NB4 (cell line): ENCODE results near the gene OLIG1.

ENCODE experiments used
- MYC ChIP-seq: IDR thresholded peaks from 2 replicates; pipeline ENCODE4 v1.6.1; 2011; ENCODE audit warnings: low read depth, low read length
- POLR2A ChIP-seq: IDR thresholded peaks from 2 replicates; pipeline ENCODE4 v1.6.1; 2011; ENCODE audit warnings: mild to moderate bottlenecking; ENCODE audit not compliant: insufficient read length; ENCODE audit errors: extremely low read depth
- TF ChIP-seq, protein P1 (sequence below): IDR thresholded peaks from one replicate; pipeline ENCODE4 v1.5.1; 2012; ENCODE audit warnings: low read depth, low read length
- TF ChIP-seq, protein P2 (sequence below): IDR thresholded peaks from 2 replicates; pipeline ENCODE4 v1.6.1; 2011; ENCODE audit warnings: low read depth, low read length

DNA sequence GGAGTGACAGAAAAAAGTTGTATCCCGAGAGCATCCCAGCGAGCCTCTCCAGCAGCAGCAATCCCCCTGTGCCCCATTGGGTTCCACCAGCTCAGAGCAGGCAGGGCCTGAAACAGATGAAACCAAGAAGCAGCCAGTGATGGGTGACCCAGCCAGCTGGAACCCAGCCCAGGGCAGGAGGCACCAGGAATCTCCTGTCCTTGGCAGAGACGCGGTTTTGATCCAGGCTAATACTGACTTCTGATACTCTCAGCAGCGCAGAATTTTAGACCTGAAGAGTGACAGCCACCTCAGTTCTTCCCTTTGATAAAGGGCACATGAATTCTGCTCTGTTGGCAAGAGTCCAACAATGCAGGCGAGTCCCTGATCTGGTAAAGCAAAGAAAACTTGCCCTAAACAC lies 11.4 kb upstream of the OLIG1 start:
- TF ChIP-seq, protein P1, sequence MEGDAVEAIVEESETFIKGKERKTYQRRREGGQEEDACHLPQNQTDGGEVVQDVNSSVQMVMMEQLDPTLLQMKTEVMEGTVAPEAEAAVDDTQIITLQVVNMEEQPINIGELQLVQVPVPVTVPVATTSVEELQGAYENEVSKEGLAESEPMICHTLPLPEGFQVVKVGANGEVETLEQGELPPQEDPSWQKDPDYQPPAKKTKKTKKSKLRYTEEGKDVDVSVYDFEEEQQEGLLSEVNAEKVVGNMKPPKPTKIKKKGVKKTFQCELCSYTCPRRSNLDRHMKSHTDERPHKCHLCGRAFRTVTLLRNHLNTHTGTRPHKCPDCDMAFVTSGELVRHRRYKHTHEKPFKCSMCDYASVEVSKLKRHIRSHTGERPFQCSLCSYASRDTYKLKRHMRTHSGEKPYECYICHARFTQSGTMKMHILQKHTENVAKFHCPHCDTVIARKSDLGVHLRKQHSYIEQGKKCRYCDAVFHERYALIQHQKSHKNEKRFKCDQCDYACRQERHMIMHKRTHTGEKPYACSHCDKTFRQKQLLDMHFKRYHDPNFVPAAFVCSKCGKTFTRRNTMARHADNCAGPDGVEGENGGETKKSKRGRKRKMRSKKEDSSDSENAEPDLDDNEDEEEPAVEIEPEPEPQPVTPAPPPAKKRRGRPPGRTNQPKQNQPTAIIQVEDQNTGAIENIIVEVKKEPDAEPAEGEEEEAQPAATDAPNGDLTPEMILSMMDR, result no peak
- TF ChIP-seq POLR2A (no peak), MYC (no peak)
- TF ChIP-seq, protein P2, sequence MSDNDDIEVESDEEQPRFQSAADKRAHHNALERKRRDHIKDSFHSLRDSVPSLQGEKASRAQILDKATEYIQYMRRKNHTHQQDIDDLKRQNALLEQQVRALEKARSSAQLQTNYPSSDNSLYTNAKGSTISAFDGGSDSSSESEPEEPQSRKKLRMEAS, result no peak
